Stimulated activated CD8-positive, alpha-beta memory T cell treated with anti-CD3 and anti-CD28 coated beads, Interleukin-12 subunit alpha, Interleukin-12 subunit beta, amount 100 ng/mL, for 24 hours (primary cell): ENCODE measurements around the gene SLC9B2.

Experiments used
- DNase-seq: peaks from one replicate; pipeline ENCODE4 v3.0.0-alpha.2; 2020; ENCODE audit errors: extremely low read depth

The SLC9B2 gene, protein sequence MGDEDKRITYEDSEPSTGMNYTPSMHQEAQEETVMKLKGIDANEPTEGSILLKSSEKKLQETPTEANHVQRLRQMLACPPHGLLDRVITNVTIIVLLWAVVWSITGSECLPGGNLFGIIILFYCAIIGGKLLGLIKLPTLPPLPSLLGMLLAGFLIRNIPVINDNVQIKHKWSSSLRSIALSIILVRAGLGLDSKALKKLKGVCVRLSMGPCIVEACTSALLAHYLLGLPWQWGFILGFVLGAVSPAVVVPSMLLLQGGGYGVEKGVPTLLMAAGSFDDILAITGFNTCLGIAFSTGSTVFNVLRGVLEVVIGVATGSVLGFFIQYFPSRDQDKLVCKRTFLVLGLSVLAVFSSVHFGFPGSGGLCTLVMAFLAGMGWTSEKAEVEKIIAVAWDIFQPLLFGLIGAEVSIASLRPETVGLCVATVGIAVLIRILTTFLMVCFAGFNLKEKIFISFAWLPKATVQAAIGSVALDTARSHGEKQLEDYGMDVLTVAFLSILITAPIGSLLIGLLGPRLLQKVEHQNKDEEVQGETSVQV

GRCh38 chr4:103076747-103077347 is at the start of gene SLC9B2:
Gene SLC9B2, minus strand, starts transcription at chr4:103076761. Its CDS starts 9,211 bp downstream, at chr4:103067550.
- no peak for DNase-seq

GRCh38 chr4:103126126-103126525 is 49.6 kb upstream of the SLC9B2 start:
- no peak for DNase-seq

- DNase-seq: no peak
Observed at GRCh38 chr4:103123114-103123513, 46.6 kb upstream of the SLC9B2 start.

DNA sequence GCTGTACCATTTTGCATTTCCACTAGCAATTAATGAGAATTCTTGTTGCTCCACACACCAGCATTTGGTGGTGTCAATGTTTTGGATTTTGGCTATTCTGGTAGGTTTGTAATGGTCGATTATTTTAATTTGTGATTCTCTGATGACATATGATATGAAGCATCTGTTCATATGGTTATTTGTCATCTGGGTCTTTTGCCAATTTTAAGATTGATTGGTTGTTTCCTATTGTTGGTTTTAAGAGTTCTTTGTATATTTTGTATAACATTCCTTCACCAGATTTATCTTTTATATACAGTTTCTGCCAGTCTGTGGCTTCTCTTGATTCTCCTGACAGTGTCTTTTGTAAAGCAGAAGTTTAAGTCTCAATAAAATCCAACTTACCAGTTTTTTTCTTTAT is 41.6 kb upstream of the SLC9B2 start:
- no peak for DNase-seq

DNA sequence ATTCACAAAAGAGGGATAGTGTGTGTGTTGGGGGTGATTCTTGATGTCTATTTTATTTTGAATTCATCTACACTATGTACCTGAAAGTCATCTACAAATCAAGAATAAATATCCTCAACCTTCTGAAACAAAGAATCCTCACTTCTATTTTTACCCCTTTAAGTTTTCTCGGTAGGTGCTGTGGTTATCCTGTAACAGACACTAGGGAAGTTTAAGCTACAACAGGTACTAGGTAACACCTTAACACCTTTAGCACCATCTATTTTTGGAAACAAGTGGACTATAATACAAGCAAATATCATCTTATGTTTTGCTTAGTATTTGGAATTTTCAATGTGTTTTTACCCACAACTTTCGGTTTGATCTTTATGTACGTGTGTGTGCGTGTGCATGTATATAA is 35.0 kb upstream of the SLC9B2 start:
- no peak for DNase-seq

DNA sequence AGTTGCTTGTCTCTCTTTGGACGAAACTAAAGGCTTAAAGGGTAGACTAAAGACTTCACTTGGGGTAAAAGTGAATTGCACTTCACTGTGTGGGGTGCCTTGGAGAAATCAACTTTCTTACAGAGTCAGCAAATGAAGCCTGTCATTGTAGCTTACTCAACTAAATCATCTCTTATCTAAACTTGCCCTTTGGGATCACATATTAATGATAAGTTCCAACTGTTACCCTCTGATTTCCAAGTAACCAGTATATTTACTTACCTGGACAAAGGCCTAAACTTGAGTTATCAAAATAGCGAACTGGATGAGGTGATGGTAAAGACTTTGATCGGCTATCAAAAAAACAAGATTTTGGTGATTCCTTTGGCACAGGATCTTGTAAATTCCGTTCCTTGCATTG is 32.0 kb upstream of the SLC9B2 start:
- no peak for DNase-seq

- no peak for DNase-seq
Observed at GRCh38 chr4:103105558-103106356, 29.2 kb upstream of the SLC9B2 start.

- DNase-seq: no peak
Observed at GRCh38 chr4:103104886-103105285, 28.3 kb upstream of the SLC9B2 start.

- no peak for DNase-seq
Observed at GRCh38 chr4:103100691-103101090, 24.1 kb upstream of the SLC9B2 start.

GRCh38 chr4:103099691-103100392 is 23.3 kb upstream of the SLC9B2 start, which contains the start of gene BDH2:
Gene BDH2, minus strand, starts transcription at chr4:103099834. Its CDS starts 3,580 bp downstream, at chr4:103096254.
- DNase-seq: no peak

DNA sequence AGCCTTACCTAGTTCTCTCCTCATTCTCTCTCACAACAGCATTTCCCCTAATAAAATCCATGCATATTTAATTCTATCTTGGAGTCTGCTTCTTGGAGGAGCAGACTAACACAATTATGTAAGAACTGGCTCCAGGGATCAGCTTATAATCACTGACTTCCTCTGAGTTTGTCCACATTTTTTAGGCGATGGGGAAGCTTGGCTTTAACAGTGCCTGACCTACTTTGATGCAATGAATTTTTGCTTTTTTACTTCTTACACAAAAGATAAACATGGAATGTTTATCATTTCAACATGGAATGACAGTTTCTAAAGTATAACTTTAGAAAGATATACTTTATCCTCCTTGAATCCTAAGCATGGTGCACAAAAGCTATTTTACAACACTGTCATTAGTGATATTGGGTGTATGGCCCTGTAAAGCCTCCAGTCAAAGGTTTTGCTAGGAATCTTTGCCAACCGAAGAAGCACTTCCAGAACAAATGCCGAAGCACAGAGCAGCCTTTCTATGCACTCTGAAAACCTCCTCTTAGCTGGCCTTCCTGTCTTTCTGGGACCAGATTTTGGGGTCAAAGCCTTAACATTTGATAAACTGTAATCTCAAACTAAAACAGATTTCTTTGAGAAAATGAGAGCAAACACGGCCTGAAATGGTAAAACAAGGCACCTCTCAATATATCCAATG is 22.3 kb upstream of the SLC9B2 start:
- no peak for DNase-seq

- no peak for DNase-seq
Observed at GRCh38 chr4:103098341-103098740, 21.8 kb upstream of the SLC9B2 start.

- no peak for DNase-seq
Observed at GRCh38 chr4:103097112-103097511, 20.6 kb upstream of the SLC9B2 start.

DNA sequence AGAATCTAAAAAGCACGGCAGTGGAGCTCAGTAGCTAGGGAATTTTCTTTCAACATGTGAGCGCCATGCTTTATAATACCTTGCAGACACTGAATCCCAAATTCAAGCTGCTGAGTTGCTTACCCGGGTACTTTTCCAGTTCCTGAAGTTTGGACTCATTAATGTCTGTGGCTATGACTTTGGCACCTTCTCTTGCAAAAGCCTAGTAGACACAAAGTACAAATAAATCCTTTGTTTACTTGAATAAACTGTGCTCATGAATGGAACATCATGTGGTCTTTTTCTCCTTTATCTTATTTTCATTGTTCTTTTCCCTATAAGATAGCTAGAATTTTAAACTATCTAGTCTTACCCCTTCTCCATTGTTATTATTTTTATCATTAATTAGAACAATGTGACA is 18.5 kb upstream of the SLC9B2 start:
- no peak for DNase-seq

DNA sequence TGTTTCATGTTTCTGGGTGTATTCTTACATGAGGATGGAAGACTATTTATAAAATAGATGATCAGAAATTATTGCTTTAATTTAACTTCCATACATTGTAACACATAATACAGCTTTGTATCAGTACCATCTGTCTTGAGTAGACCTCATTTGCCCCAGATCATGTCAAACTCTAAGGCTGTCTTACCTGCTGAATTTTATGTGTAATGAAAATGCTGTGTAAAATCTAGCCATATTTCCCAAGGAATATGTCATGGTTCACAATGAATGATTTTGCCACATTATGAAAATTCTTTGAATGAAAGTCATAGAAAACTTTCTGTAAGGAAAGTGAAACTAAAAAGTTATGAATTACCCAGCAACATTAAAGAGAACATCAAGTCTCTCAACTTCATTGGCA is 15.7 kb upstream of the SLC9B2 start:
- DNase-seq: no peak

DNA sequence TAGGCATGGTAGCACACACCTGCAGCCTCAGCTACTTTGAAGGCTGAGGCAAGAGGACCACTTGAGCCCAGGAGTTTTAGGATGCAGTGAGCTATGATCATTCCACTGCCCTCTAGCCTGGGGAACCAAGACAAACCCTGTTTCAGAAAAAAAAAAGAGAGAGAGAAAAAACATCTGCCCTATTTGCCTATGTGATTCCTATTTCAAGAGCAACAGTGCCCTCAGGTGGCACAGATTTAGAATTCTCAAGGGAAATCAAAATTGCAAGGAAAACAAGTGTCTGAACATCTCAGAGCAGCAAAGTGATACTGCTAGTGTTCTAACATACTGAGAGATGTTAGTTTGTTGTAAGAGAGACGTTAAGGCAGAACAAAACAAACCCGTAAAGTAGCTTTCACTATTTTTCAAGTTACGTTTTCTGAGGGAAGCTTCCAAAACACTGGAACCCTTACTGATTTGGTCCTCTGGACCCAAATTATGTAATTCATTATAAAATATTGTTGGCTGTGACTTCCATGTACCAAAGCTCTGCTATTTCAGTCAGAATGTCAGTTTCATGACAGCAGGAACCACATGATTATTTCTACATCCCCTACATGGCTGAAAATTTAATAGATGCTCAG is 15.2 kb upstream of the SLC9B2 start:
- DNase-seq: no peak

DNA sequence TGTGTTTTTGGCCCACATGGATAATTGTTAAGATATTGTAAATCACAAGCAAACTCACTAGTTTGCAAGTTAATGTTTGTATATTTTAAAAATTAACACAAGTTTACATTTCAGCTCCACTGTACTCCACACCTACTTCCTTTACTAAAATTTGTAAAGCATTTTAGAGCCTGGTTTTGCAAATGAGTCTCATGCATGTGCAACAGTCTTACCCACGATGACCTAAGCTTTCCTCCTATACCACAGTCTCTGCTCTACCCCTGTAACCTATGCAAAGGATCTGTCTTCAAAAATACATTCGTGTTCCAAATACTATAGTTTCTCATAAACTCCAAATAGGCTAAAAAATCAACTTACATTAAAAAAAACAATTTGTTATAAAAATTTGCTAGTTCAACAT is 12.9 kb upstream of the SLC9B2 start:
- no peak for DNase-seq

DNA sequence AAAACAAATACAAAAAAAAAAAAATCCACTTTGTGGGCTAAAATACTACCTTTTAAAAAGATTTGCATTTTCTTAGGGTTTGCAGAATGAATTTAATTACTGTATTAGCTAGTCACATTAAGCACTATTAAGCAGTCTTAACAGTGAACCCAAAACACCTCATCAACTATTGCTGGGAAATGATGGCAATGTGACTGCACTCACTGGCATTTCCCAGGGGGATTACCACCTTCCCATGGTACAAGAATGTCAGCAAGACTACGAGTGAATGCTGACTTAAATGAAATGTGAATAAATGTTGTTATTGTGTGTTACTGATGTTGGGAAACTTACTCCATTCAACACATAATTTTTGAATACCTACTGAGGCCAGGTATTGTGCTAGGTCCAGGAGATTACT is 10.0 kb upstream of the SLC9B2 start:
- DNase-seq: no peak

- DNase-seq: no peak
Observed at GRCh38 chr4:103085555-103086196, 9.1 kb upstream of the SLC9B2 start.

- no peak for DNase-seq
Observed at GRCh38 chr4:103079621-103080020, 3.1 kb upstream of the SLC9B2 start.
